Cerebellar nuclear complex (tissue), 1 donor: ENCODE data around the gene THBS2.
"Not testable (repeated sequence)": the region's sequence is repeated elsewhere in the genome, so short reads cannot be mapped to it uniquely, and the experiment has no call there.

ENCODE experiments used
- DNase-seq, 2 experiments: peaks; one replicate each; lab custom pipeline; 2025; lab: John Stamatoyannopoulos, UW

Gene THBS2

GRCh38 chr6:169253337-169254238 is at the start of gene THBS2:
THBS2 (minus strand) TSS chr6:169253846; CDS start chr6:169250784, 3,062 bp downstream.
- no peak for DNase-seq

GRCh38 chr6:169302716-169303115 is 49.1 kb upstream of the THBS2 start:
- no peak for DNase-seq

- no peak for DNase-seq
Measured at GRCh38 chr6:169302255-169302654, 48.6 kb upstream of the THBS2 start.

- DNase-seq: no peak
Measured at GRCh38 chr6:169300916-169301315, 47.3 kb upstream of the THBS2 start.

GRCh38 chr6:169298626-169299025 is 45.0 kb upstream of the THBS2 start:
- not testable (repeated sequence) for DNase-seq

- DNase-seq: no peak
Measured at GRCh38 chr6:169296622-169297021, 43.0 kb upstream of the THBS2 start.

- DNase-seq: no peak
Measured at GRCh38 chr6:169296170-169296569, 42.5 kb upstream of the THBS2 start.

- no peak for DNase-seq
Measured at GRCh38 chr6:169293196-169293595, 39.5 kb upstream of the THBS2 start.

- no peak for DNase-seq
Measured at GRCh38 chr6:169292338-169293124, 38.9 kb upstream of the THBS2 start.

GRCh38 chr6:169291646-169292337 is 38.1 kb upstream of the THBS2 start:
- DNase-seq: no peak

GRCh38 chr6:169291148-169291547 is 37.5 kb upstream of the THBS2 start:
- DNase-seq: no peak

GRCh38 chr6:169289619-169290339 is 36.1 kb upstream of the THBS2 start:
- DNase-seq: no peak

GRCh38 chr6:169289257-169289618 is 35.6 kb upstream of the THBS2 start:
- no peak for DNase-seq

GRCh38 chr6:169288591-169288990 is 34.9 kb upstream of the THBS2 start:
- no peak for DNase-seq

GRCh38 chr6:169287675-169288074 is 34.0 kb upstream of the THBS2 start:
- DNase-seq: no peak

GRCh38 chr6:169286961-169287360 is 33.3 kb upstream of the THBS2 start:
- no peak for DNase-seq

- no peak for DNase-seq
Measured at GRCh38 chr6:169285165-169285564, 31.5 kb upstream of the THBS2 start.

GRCh38 chr6:169283924-169284323 is 30.3 kb upstream of the THBS2 start:
- no peak for DNase-seq

GRCh38 chr6:169282043-169282442 is 28.4 kb upstream of the THBS2 start:
- DNase-seq: no peak

GRCh38 chr6:169277619-169278018 is 24.0 kb upstream of the THBS2 start:
- DNase-seq: no peak

GRCh38 chr6:169274781-169275180 is 21.1 kb upstream of the THBS2 start:
- no peak for DNase-seq

- DNase-seq: no peak
Measured at GRCh38 chr6:169273511-169273910, 19.9 kb upstream of the THBS2 start.
